ENCODE measurements around the gene SNAI1.
"Not testable (repeated sequence)": the region's sequence is repeated elsewhere in the genome, so short reads cannot be mapped to it uniquely, and the experiment has no call there.

SNAI1 gene

DNA sequence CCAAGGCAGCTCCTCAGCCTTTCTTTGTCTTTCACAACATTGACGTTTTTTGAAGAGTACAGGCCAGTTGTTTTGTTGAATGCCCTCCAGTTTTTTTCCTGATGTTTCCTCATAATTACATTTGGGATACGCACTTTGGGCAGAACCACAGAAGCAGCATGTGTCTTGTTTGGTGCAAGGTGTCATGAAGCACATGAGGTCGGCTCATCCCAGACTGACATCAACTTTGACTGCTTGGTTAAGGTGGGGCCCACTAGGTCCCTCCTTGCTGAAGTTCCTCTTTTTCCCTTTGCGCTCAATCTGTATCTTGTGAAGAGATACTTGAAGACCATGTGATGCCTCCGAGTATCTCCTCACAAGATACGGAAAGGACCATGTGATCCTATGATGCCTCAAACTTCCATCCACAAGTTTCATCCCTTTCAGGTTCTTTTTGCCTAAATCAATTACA lies 10.5 kb downstream of the SNAI1 start:
- TF ChIP-seq CTCF (IDR thresholded peaks at IDR 0.05; ENCODE audit: control insufficient read depth, insufficient read depth, low read depth, low read length, missing control alignments): no peak
- no peak for DNase-seq (ENCODE audit: low read depth)

DNA sequence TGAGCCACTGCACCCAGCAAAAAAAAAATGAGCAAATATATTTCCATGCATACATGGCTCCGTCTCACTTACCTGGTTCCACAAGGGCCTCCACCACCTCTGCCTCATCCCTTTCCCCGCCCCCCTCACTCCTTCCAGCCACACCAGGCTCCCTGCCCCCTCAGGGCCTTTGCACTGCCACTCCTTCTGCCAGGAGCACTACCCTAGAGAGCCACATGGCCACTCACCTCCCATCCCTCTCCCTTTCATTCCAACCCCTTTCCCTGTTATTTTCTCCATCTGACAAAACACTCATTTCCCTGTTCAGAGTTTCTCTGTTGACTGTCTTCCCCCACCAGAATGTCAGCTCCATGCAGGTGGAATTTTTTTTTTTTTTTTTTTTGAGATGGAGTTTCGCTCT lies 12.8 kb downstream of the SNAI1 start:
- no peak for DNase-seq (ENCODE audit: low read depth)
- TF ChIP-seq CTCF (IDR thresholded peaks at IDR 0.05; ENCODE audit: control insufficient read depth, insufficient read depth, low read depth, low read length, missing control alignments): no peak

More for the DNA sequence above, 10.5 kb downstream of the SNAI1 start:
- no peak overlapping the region for H3K4me3 ChIP-seq (ENCODE audit: control insufficient read depth, low read depth, low read length)

GRCh38 chr20:49998478-49999188 lies 15.9 kb downstream of the SNAI1 start:
- not testable (repeated sequence) for DNase-seq (ENCODE audit: low read depth)

More for the DNA sequence above, 12.8 kb downstream of the SNAI1 start:
- H3K4me3 ChIP-seq (ENCODE audit: control insufficient read depth, low read depth, low read length): no peak overlapping the region

DNA sequence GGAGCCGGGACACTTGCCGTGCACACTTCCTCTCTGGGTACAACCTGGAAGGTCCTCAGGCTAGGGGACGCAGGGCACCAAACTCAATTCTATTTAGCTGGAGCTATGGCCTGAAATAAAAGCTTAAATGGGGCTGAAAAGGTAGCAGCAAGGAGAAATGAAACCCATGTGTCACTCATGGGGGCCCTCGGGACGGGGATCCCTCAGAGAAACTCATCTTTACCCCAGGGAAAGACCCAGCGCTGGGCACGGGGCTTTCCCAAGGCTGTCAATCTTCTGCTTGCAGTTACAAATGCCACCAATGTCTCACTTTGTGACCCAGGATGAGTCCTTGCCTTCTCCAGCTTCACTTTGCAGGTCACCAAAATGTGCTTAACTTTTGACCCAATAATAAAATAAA lies 16.5 kb downstream of the SNAI1 start:
- no peak overlapping the region for H3K4me3 ChIP-seq (ENCODE audit: control insufficient read depth, low read depth, low read length)
- DNase-seq (ENCODE audit: low read depth): no peak
- no peak for TF ChIP-seq CTCF (IDR thresholded peaks at IDR 0.05; ENCODE audit: control insufficient read depth, insufficient read depth, low read depth, low read length, missing control alignments)

More at GRCh38 chr20:49998478-49999188, 15.9 kb downstream of the SNAI1 start:
- H3K4me3 ChIP-seq (ENCODE audit: control insufficient read depth, low read depth, low read length): not testable (repeated sequence)

GRCh38 chr20:50000548-50001222 lies 17.9 kb downstream of the SNAI1 start:
- H3K4me3 ChIP-seq (ENCODE audit: control insufficient read depth, low read depth, low read length); DNase-seq (ENCODE audit: low read depth): not testable (repeated sequence)

DNA sequence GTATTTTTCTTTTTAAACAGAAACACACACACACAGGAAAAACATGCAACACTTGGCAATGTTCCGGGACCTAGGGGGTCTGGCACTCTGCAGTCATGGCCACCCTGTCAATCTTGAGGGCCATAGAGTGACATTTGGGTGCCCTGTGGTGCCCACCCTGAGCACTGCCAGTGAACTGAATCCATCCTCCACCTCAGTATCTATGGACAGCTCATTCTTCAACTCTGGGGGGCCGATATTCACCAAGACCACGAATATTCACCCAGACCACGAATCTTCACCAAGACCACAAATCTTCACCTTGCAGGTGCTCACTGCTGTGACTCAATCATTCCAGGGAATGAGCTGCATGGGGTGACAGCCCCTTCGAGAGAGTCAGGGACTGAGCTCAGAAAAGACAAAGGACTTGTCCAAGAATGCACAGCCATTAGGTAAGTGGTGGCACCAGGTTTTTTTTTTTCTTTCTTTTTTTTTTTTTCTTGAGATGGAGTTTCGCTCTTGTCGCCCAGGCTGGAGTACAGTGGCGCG lies 19.1 kb downstream of the SNAI1 start:
- no peak overlapping the region for H3K4me3 ChIP-seq (ENCODE audit: control insufficient read depth, low read depth, low read length)
- TF ChIP-seq CTCF (IDR thresholded peaks at IDR 0.05; ENCODE audit: control insufficient read depth, insufficient read depth, low read depth, low read length, missing control alignments): no peak
- no peak for DNase-seq (ENCODE audit: low read depth)

- no peak for TF ChIP-seq CTCF (IDR thresholded peaks at IDR 0.05; ENCODE audit: control insufficient read depth, insufficient read depth, low read depth, low read length, missing control alignments)
- DNase-seq (ENCODE audit: low read depth): peak; percentile 69
- H3K4me3 ChIP-seq (ENCODE audit: control insufficient read depth, low read depth, low read length): no peak overlapping the region
These were observed 20.5 kb downstream of the SNAI1 start for GRCh38 chr20:50003253-50003656.
